Activated CD8-positive, alpha-beta memory T cell treated with anti-CD3 and anti-CD28 coated beads for 24 hours (primary cell): ENCODE results near the gene PTPRK.

ENCODE experiments used
- DNase-seq: peaks from one replicate; pipeline ENCODE4 v3.0.0-alpha.2; 2020

Gene PTPRK

GRCh38 chr6:128168244-128168643 lies 352.2 kb downstream of the PTPRK start:
- DNase-seq, result no peak

- DNase-seq, result no peak
Measured at GRCh38 chr6:128167552-128167951, 352.8 kb downstream of the PTPRK start.

- no peak for DNase-seq
Measured at GRCh38 chr6:128164254-128164653, 356.1 kb downstream of the PTPRK start.

- no peak for DNase-seq
Measured at GRCh38 chr6:128162423-128162822, 358.0 kb downstream of the PTPRK start.

- no peak for DNase-seq
Measured at GRCh38 chr6:128161839-128162238, 358.6 kb downstream of the PTPRK start.

- DNase-seq, result no peak
Measured at GRCh38 chr6:128161263-128161662, 359.1 kb downstream of the PTPRK start.

- DNase-seq, result no peak
Measured at GRCh38 chr6:128158496-128158895, 361.9 kb downstream of the PTPRK start.

- no peak for DNase-seq
Measured at GRCh38 chr6:128156321-128157111, 363.9 kb downstream of the PTPRK start.

GRCh38 chr6:128155826-128156225 lies 364.6 kb downstream of the PTPRK start:
- DNase-seq, result no peak

GRCh38 chr6:128152551-128152950 lies 367.8 kb downstream of the PTPRK start:
- no peak for DNase-seq

- DNase-seq, result no peak
Measured at GRCh38 chr6:128150376-128150775, 370.0 kb downstream of the PTPRK start.

- no peak for DNase-seq
Measured at GRCh38 chr6:128149796-128150195, 370.6 kb downstream of the PTPRK start.

- DNase-seq, result no peak
Measured at GRCh38 chr6:128144320-128144719, 376.1 kb downstream of the PTPRK start.

- no peak for DNase-seq
Measured at GRCh38 chr6:128141932-128142331, 378.5 kb downstream of the PTPRK start.

- DNase-seq, result no peak
Measured at GRCh38 chr6:128139519-128139918, 380.9 kb downstream of the PTPRK start.

- DNase-seq, result no peak
Measured at GRCh38 chr6:128138694-128139093, 381.7 kb downstream of the PTPRK start.

GRCh38 chr6:128135325-128135724 lies 385.1 kb downstream of the PTPRK start:
- DNase-seq, result no peak

- no peak for DNase-seq
Measured at GRCh38 chr6:128131566-128131965, 388.8 kb downstream of the PTPRK start.

- no peak for DNase-seq
Measured at GRCh38 chr6:128131036-128131435, 389.4 kb downstream of the PTPRK start.

GRCh38 chr6:128129679-128130078 lies 390.7 kb downstream of the PTPRK start:
- DNase-seq, result no peak

GRCh38 chr6:128127650-128128049 lies 392.7 kb downstream of the PTPRK start:
- DNase-seq, result no peak

GRCh38 chr6:128124713-128125112 lies 395.7 kb downstream of the PTPRK start:
- no peak for DNase-seq

- DNase-seq, result no peak
Measured at GRCh38 chr6:128121610-128122009, 398.8 kb downstream of the PTPRK start.

GRCh38 chr6:128121190-128121589 lies 399.2 kb downstream of the PTPRK start:
- no peak for DNase-seq

- no peak for DNase-seq
Measured at GRCh38 chr6:128118401-128118800, 402.0 kb downstream of the PTPRK start.
